SK-N-SH (cell line): ENCODE results near the gene CLCN2.

Source experiments
- CHD2 ChIP-seq: fragments of 150-350 bp; IDR thresholded peaks from 2 replicates; pipeline ENCODE4 v1.6.1; 2018; ENCODE audit warnings: low read length; ENCODE audit not compliant: partially characterized antibody
- CTCF ChIP-seq: fragments of 200-600 bp; sonication (generic); IDR thresholded peaks from 2 replicates; pipeline ENCODE4 v1.6.1; 2017; ENCODE audit warnings: antibody characterized with exemption, mild to moderate bottlenecking, moderate library complexity
- MAX ChIP-seq: IDR thresholded peaks from 2 replicates; pipeline ENCODE4 v1.4.0; 2012; ENCODE audit warnings: low read depth
- MXI1 ChIP-seq: IDR thresholded peaks from 2 replicates; pipeline ENCODE4 v1.6.1; 2012; ENCODE audit warnings: mild to moderate bottlenecking, low read depth, low read length, improper control_type of control experiment
- POLR2AphosphoS5 ChIP-seq: IDR thresholded peaks from 2 replicates; pipeline ENCODE4 v1.6.1; 2012; ENCODE audit warnings: low read depth, low read length
- RAD21 ChIP-seq: IDR thresholded peaks from 2 replicates; pipeline ENCODE4 v1.6.1; 2012; ENCODE audit warnings: mild to moderate bottlenecking, low read length
- SIN3A ChIP-seq: IDR thresholded peaks from 2 replicates; pipeline ENCODE4 v1.6.1; 2012; ENCODE audit warnings: low read depth, mild to moderate bottlenecking, low read length, moderate library complexity, borderline replicate concordance
- TCF12 ChIP-seq: IDR thresholded peaks from 2 replicates; pipeline ENCODE4 v1.4.0; 2012

GRCh38 chr3:184306341-184306972 is 54.9 kb downstream of the CLCN2 start:
- TF ChIP-seq CTCF = no peak
- TF ChIP-seq MXI1 = no peak
- TF ChIP-seq SIN3A = no peak
- TF ChIP-seq CHD2 = no peak
- no peak for TF ChIP-seq POLR2AphosphoS5
- no peak for TF ChIP-seq TCF12
- no peak for TF ChIP-seq MAX
- TF ChIP-seq RAD21 = no peak
